HFF-Myc (cell line): ENCODE results near the gene TCEA2.

Source experiments
- DNase-seq: peaks from one replicate; pipeline ENCODE4 v3.0.0-alpha.2; 2011; ENCODE audit warnings: low read depth; ENCODE audit errors: extremely low read depth
- H3K4me3 ChIP-seq: replicated peaks from 2 replicates; pipeline ENCODE4 v1.5.1; 2011; ENCODE audit warnings: low read depth, mild to moderate bottlenecking, control low read depth, low read length
- TF ChIP-seq, protein P1 (sequence below): IDR thresholded peaks from 2 replicates; pipeline ENCODE4 v1.5.1; 2012; ENCODE audit warnings: mild to moderate bottlenecking, low read depth, low read length, control low read depth; ENCODE audit errors: missing control alignments

The TCEA2 gene

DNA sequence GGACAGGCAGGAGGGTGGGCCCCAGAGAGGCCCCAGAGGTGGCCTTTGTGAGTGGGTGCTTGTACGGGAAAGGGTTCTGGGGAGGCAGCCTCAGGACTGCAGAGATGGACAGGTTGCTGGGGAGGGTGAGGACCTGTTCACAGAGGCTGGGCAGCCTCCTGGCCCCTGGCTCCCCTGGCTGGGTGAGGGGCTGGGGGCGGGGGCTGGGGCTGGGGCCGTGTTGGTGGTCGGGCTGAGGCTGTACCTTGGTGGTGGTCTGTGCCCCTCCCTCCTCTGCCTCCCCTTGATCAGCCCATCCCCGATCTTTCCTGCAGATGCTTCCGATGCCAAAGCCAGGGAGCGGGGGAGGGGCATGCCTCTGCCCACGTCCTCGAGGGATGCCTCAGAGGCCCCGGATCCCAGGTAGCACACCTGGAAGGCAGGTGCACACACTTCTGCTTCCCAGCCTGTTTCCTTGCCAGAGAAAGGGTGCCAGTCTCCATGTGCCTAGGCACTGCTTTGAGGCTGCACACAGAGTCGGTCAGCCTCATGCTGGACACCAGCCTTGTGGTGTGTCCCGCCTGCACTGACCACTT, 4.8 kb downstream of the TCEA2 start:
- H3K4me3 ChIP-seq = no peak overlapping the region
- TF ChIP-seq, protein P1, sequence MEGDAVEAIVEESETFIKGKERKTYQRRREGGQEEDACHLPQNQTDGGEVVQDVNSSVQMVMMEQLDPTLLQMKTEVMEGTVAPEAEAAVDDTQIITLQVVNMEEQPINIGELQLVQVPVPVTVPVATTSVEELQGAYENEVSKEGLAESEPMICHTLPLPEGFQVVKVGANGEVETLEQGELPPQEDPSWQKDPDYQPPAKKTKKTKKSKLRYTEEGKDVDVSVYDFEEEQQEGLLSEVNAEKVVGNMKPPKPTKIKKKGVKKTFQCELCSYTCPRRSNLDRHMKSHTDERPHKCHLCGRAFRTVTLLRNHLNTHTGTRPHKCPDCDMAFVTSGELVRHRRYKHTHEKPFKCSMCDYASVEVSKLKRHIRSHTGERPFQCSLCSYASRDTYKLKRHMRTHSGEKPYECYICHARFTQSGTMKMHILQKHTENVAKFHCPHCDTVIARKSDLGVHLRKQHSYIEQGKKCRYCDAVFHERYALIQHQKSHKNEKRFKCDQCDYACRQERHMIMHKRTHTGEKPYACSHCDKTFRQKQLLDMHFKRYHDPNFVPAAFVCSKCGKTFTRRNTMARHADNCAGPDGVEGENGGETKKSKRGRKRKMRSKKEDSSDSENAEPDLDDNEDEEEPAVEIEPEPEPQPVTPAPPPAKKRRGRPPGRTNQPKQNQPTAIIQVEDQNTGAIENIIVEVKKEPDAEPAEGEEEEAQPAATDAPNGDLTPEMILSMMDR = no peak
- no peak for DNase-seq

DNA sequence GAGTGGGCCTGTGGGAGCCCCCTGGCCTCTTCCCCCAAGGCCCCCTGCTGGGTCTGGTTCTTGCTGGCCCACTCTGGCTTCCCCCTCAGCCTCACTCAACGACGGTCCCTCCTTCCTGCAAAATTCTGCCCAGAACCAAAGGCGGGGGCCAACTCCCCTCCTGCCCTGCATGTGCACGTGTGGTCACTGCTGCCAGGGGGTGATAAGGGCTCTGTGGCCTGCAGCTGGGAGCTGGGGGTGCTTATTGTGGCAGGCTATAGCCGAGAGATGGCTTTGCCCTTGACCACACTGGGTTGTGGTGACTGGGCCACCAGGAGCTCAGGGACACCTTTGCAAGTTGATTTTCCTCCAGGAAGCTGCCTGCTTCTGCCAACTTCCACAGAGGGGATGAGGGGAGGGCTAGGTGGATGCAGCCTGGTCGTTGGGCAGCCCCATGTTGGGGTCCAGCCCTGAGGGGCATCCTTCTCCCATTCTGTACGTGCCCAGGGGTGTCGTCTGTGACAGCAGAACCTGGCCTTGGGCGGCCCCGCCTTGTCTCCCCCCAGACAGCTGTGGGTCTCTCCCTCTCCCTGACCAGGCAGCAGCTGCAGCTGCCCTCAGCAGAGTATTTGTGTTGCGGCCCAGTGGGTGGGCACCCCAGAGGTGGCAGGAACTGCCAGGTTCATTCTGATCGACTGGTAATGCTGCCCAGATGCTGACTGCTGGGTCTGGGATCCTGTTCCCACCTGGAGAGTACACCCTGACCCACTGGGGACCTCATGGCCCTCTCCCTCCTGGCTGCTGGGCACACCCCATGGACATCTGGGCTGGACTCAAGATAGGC, 5.6 kb downstream of the TCEA2 start:
- no peak for DNase-seq
- TF ChIP-seq, protein P1 = no peak

DNA sequence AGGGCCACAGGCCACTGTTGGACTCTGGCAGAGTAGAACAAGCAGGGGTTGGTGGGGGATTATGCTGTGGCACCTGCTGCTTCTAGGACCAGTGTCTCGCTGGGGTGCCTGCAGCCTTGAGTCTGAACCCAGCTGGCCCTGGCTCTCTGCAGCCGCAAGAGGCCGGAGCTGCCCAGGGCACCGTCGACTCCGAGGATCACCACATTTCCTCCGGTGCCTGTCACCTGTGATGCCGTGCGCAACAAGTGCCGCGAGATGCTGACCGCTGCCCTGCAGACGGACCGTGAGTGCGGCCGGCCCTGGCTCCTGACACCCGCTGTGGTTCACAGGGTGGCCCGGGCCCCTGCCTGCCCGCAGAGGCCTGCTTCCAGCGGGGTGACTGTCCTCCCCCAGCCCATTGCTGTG, 6.2 kb downstream of the TCEA2 start:
- TF ChIP-seq, protein P1 = no peak
- DNase-seq = no peak

More for the DNA sequence above, 5.6 kb downstream of the TCEA2 start:
- H3K4me3 ChIP-seq = no peak overlapping the region

DNA sequence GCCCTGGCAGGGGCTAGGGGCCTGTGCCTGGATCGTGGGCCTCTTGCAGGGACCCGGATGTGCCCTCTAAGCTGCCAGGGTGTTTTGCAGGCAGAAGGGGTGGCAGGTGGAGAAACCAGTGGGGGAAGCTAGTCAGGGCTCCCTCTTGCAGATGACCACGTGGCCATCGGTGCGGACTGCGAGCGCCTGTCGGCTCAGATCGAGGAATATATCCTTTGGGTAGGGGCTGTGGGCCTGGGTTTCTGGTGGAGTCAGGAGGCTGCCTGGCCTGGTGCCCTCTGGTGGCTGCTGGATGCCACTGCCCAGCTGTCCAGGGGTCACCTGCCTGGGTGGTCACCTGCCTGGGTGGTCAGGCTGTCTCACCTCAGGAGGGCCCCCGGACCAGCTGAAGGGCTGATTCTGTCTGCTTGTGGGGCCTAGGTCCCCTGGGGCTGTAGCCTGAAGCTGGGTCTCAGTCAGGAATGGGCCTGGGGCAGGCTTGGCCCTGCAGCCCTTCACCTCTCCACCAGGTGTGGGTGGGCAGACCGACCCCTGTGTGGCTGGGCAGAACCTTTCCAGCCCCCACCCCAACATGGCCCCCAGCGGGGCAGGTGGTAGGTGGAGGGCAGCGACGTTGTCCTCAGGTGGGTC, 6.7 kb downstream of the TCEA2 start:
- TF ChIP-seq, protein P1 = peak; percentile 82
- no peak overlapping the region for H3K4me3 ChIP-seq
- DNase-seq = no peak

More for the DNA sequence above, 6.2 kb downstream of the TCEA2 start:
- no peak overlapping the region for H3K4me3 ChIP-seq

DNA sequence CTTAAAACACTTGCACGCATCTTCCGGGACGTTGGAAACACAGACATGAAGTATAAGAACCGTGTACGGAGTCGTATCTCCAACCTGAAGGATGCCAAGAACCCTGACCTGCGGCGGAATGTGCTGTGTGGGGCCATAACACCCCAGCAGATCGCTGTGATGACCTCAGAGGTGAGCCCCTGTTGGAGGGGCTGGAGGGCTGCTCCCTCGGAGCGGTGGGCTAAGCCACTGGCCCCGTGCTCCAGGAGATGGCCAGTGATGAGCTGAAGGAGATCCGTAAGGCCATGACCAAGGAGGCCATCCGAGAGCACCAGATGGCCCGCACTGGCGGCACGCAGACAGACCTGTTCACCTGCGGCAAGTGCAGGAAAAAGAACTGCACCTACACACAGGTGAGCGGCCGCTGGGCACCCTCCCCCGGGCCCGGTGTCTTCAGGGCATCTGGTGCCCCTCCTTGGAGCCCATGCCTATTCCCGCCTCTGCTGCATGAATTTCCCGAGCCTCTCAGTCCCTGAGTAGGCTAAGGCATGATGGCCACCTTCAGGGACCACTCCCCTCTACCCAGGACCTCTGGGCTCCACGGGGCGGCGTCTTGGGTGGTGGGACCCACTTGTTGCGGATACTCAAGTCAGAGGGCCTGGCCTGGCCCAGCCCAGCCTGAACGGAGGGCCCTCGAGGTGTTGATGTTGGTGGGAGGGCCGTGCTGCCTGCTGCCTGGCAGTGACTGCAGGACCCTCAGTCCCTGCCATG, 7.4 kb downstream of the TCEA2 start:
- no peak overlapping the region for H3K4me3 ChIP-seq
- DNase-seq = no peak
- TF ChIP-seq, protein P1 = no peak
